CD4-positive, CD25-positive, alpha-beta regulatory T cell (primary cell): ENCODE measurements around the gene HOXA6. TPM values are rescaled to one million over a fixed set of nuclear protein-coding genes. Genes with fewer than 3 reads are reported as not detected.
A peak's percentile ranks its signal among the peaks of the same experiment; 100 is the strongest.

Experiments used
- ATAC-seq, 2 donors: fragments of 150-1000 bp; cut with Tn5 transposase; one replicate each; pipeline ENCODE4 v1.10.0; 2021; ENCODE audit warnings: low read depth in 2 of 2, moderate number of reproducible peaks in 2 of 2, moderate library complexity in 1 of 2
- DNase-seq, 3 donors: peaks; one replicate each; pipeline versions ENCODE4 v3.0.0 to v3.0.0-alpha.2; 2012 to 2022; ENCODE audit warnings: mixed read lengths in 1 of 3
- H3K27ac ChIP-seq: one replicate; pipeline ENCODE4 v1.7.0; 2013; ENCODE audit warnings: mild to moderate bottlenecking, low read length; ENCODE audit not compliant: insufficient read depth, poor library complexity, severe bottlenecking
- H3K27me3 ChIP-seq: one replicate; pipeline ENCODE4 v1.7.0; 2013; ENCODE audit warnings: low read length; ENCODE audit not compliant: control insufficient read depth, insufficient read depth
- H3K36me3 ChIP-seq: one replicate; pipeline ENCODE4 v1.7.0; 2013; ENCODE audit warnings: mild to moderate bottlenecking, low read length, moderate library complexity; ENCODE audit not compliant: control insufficient read depth, insufficient read depth
- H3K4me1 ChIP-seq: 2 replicates; pipeline ENCODE4 v1.7.0; 2013; ENCODE audit warnings: mild to moderate bottlenecking, low read length; ENCODE audit not compliant: insufficient read depth, control insufficient read depth, poor library complexity, severe bottlenecking
- H3K4me3 ChIP-seq: one replicate; pipeline ENCODE4 v1.7.0; 2013; ENCODE audit warnings: low read depth, mild to moderate bottlenecking, low read length, moderate library complexity
- H3K9me3 ChIP-seq, 2 experiments: 1 replicate in 1 of 2; 2 replicates in 1 of 2; pipeline ENCODE4 v1.7.0; 2013; ENCODE audit warnings: low read length in 2 of 2, mild to moderate bottlenecking in 1 of 2, moderate library complexity in 1 of 2; ENCODE audit not compliant: control insufficient read depth in 2 of 2
- H3K27ac Mint-ChIP-seq, 3 donors: one replicate each; pipeline ENCODE4 v1.8.0; 2020 to 2022; ENCODE audit warnings: mild to moderate bottlenecking in 3 of 3, mixed read lengths in 3 of 3, moderate library complexity in 2 of 3
- H3K27me3 Mint-ChIP-seq: one replicate; pipeline ENCODE4 v1.8.0; 2022; ENCODE audit warnings: mild to moderate bottlenecking, mixed read lengths
- H3K36me3 Mint-ChIP-seq: one replicate; pipeline ENCODE4 v1.8.0; 2020; ENCODE audit warnings: mixed read lengths
- H3K4me1 Mint-ChIP-seq, 4 donors: one replicate each; pipeline ENCODE4 v1.8.0; 2020 to 2022; ENCODE audit warnings: mixed read lengths in 4 of 4, mild to moderate bottlenecking in 1 of 4
- H3K4me3 Mint-ChIP-seq, 4 donors: one replicate each; pipeline ENCODE4 v1.8.0; 2020 to 2022; ENCODE audit warnings: mild to moderate bottlenecking in 4 of 4, mixed read lengths in 4 of 4, moderate library complexity in 3 of 4
- H3K9me3 Mint-ChIP-seq, 7 donors: one replicate each; pipeline ENCODE4 v1.8.0; 2020 to 2022; ENCODE audit warnings: mixed read lengths in 7 of 7, mild to moderate bottlenecking in 3 of 7, moderate library complexity in 2 of 7
- polyA plus RNA-seq, 4 donors: library from polyadenylated mRNA; unstranded; fragments of 300-500 nt; fragmentation: Illumina TruSeq; gene quantifications; one replicate each; pipeline ENCODE4 v1.2.3, GENCODE V29; 2021
- total RNA-seq: library from RNA; stranded (reverse); gene quantifications from one replicate; pipeline ENCODE4 v1.2.3, GENCODE V29; 2022

The HOXA6 gene
- total and polyA plus RNA-seq, 5 donors from 2014 or later = not detected

- H3K4me1 ChIP-seq = peaks cover 59% of the 10 kb centered on the region
- H3K27me3 ChIP-seq = peaks cover 62% of the 10 kb centered on the region
- H3K9me3 ChIP-seq = no peaks in the 10 kb centered on the region
- Mint-ChIP-seq H3K27me3 (peaks cover 99% of the 10 kb centered on the region), H3K9me3 (peaks cover 0 to 10% (median 0%) of the 10 kb centered on the region in 7 donors), H3K4me1 (peaks cover 11 to 70% (median 36%) of the 10 kb centered on the region in 4 donors), H3K36me3 (peaks cover 3% of the 10 kb centered on the region), H3K4me3 (peak overlapping the region; percentile 71 to 85 (median 79)), H3K27ac (peak overlapping the region in 1 of 3 donors; percentile 65)
- ATAC-seq (no peak), DNase-seq (no peak)
- peak overlapping the region; percentile 13 for H3K4me3 ChIP-seq
- no peaks in the 10 kb centered on the region for H3K36me3 ChIP-seq
- H3K27ac ChIP-seq = no peak overlapping the region
Measured at GRCh38 chr7:27155816-27156507, 8.4 kb upstream of the HOXA6 start.

GRCh38 chr7:27154901-27155815 lies 7.6 kb upstream of the HOXA6 start:
- Histone ChIP-seq H3K27ac (no peak overlapping the region), H3K4me3 (no peak overlapping the region), H3K27me3 (peaks cover 66% of the 10 kb centered on the region), H3K4me1 (peaks cover 58% of the 10 kb centered on the region), H3K9me3 (no peaks in the 10 kb centered on the region), H3K36me3 (no peaks in the 10 kb centered on the region)
- peak overlapping the region; percentile 78 to 82 (median 81) for H3K4me3 Mint-ChIP-seq
- DNase-seq (no peak), ATAC-seq (no peak)
- H3K27me3 Mint-ChIP-seq = peaks cover 99% of the 10 kb centered on the region
- peaks cover 10 to 73% (median 38%) of the 10 kb centered on the region in 4 donors for H3K4me1 Mint-ChIP-seq
- peak overlapping the region in 1 of 3 donors; percentile 65 for H3K27ac Mint-ChIP-seq
- peaks cover 0 to 10% (median 0%) of the 10 kb centered on the region in 7 donors for H3K9me3 Mint-ChIP-seq
- peaks cover 3% of the 10 kb centered on the region for H3K36me3 Mint-ChIP-seq

GRCh38 chr7:27154369-27154768 lies 6.8 kb upstream of the HOXA6 start:
- peak overlapping the region; percentile 20 to 82 (median 65) for H3K4me3 Mint-ChIP-seq
- H3K36me3 Mint-ChIP-seq = peaks cover 3% of the 10 kb centered on the region
- ATAC-seq = no peak
- peaks cover 99% of the 10 kb centered on the region for H3K27me3 Mint-ChIP-seq
- H3K9me3 ChIP-seq = no peaks in the 10 kb centered on the region
- H3K4me1 Mint-ChIP-seq = peaks cover 10 to 69% (median 38%) of the 10 kb centered on the region in 4 donors
- no peak overlapping the region for H3K4me3 ChIP-seq
- H3K27ac Mint-ChIP-seq = peak overlapping the region in 1 of 3 donors; percentile 9
- H3K36me3 ChIP-seq = no peaks in the 10 kb centered on the region
- peaks cover 52% of the 10 kb centered on the region for H3K4me1 ChIP-seq
- H3K27me3 ChIP-seq = peaks cover 64% of the 10 kb centered on the region
- no peak overlapping the region for H3K27ac ChIP-seq
- peaks cover 0 to 10% (median 0%) of the 10 kb centered on the region in 7 donors for H3K9me3 Mint-ChIP-seq
- DNase-seq = no peak

- ATAC-seq = no peak
Measured at GRCh38 chr7:27153526-27153925, 6.0 kb upstream of the HOXA6 start.

GRCh38 chr7:27152816-27153442 lies 5.4 kb upstream of the HOXA6 start:
- Histone ChIP-seq H3K36me3 (no peaks in the 10 kb centered on the region), H3K27me3 (peaks cover 63% of the 10 kb centered on the region), H3K27ac (no peak overlapping the region), H3K9me3 (no peaks in the 10 kb centered on the region), H3K4me1 (peaks cover 54% of the 10 kb centered on the region), H3K4me3 (no peak overlapping the region)
- Mint-ChIP-seq H3K9me3 (peaks cover 0 to 10% (median 0%) of the 10 kb centered on the region in 7 donors), H3K4me3 (peak overlapping the region in 1 of 4 donors; percentile 82), H3K27me3 (peaks cover 98% of the 10 kb centered on the region), H3K4me1 (peaks cover 10 to 68% (median 35%) of the 10 kb centered on the region in 4 donors), H3K36me3 (no peaks in the 10 kb centered on the region), H3K27ac (no peak overlapping the region)
- ATAC-seq (no peak), DNase-seq (no peak)

More at GRCh38 chr7:27153526-27153925, 6.0 kb upstream of the HOXA6 start:
- Histone ChIP-seq H3K36me3 (no peaks in the 10 kb centered on the region), H3K4me1 (peaks cover 52% of the 10 kb centered on the region), H3K27ac (no peak overlapping the region), H3K9me3 (no peaks in the 10 kb centered on the region), H3K4me3 (no peak overlapping the region), H3K27me3 (peaks cover 63% of the 10 kb centered on the region)
- peaks cover 10 to 67% (median 38%) of the 10 kb centered on the region in 4 donors for H3K4me1 Mint-ChIP-seq
- H3K9me3 Mint-ChIP-seq = peaks cover 0 to 10% (median 0%) of the 10 kb centered on the region in 7 donors
- DNase-seq = no peak
- H3K4me3 Mint-ChIP-seq = peak overlapping the region in 1 of 4 donors; percentile 82
- no peaks in the 10 kb centered on the region for H3K36me3 Mint-ChIP-seq
- peaks cover 98% of the 10 kb centered on the region for H3K27me3 Mint-ChIP-seq
- no peak overlapping the region for H3K27ac Mint-ChIP-seq

GRCh38 chr7:27151931-27152815 lies 4.6 kb upstream of the HOXA6 start, which contains the start of gene HOXA3:
HOXA3 (minus strand) TSS chr7:27152583; CDS start chr7:27110640, 41,943 bp downstream.
- DNase-seq (no peak), ATAC-seq (no peak)
- H3K4me3 ChIP-seq = peak within 1 kb of the TSS; percentile 13
- H3K4me3 Mint-ChIP-seq = peak within 1 kb of the TSS; percentile 81 to 96 (median 84)
- peaks cover 10 to 65% (median 29%) of the 10 kb centered on the region in 4 donors for H3K4me1 Mint-ChIP-seq
- H3K27me3 ChIP-seq = peaks cover 59% of the 10 kb centered on the region
- no peak within 1 kb of the TSS for H3K27ac ChIP-seq
- H3K9me3 ChIP-seq = no peaks in the 10 kb centered on the region
- no peaks in the 10 kb centered on the region for H3K36me3 ChIP-seq
- no peaks in the 10 kb centered on the region for H3K36me3 Mint-ChIP-seq
- peaks cover 55% of the 10 kb centered on the region for H3K4me1 ChIP-seq
- peak within 1 kb of the TSS in 1 of 3 donors; percentile 40 for H3K27ac Mint-ChIP-seq
- H3K9me3 Mint-ChIP-seq = peaks cover 0 to 10% (median 0%) of the 10 kb centered on the region in 7 donors
- H3K27me3 Mint-ChIP-seq = peaks cover 98% of the 10 kb centered on the region
